ENCODE results near the gene ANGPTL8. TPM values are rescaled to one million over a fixed set of nuclear protein-coding genes. Genes with fewer than 3 reads are reported as not detected.

The ANGPTL8 gene
- 9.8 and 27.3 TPM in 2 replicates for total RNA-seq (2016; rRNA removed; fragmentation: Illumina TruSeq; extraction: Trizol)
- 8.5 and 9.2 TPM in 2 replicates for total RNA-seq (2016; cell fraction: cytosol; rRNA removed; fragmentation: Illumina TruSeq; extraction: Trizol; ENCODE audit: low read depth)
- total RNA-seq (2016; cell fraction: insoluble cytoplasmic fraction; rRNA removed; fragmentation: Illumina TruSeq; extraction: Trizol) = 10.0 and 28.0 TPM in 2 replicates
- 4.7 and 6.0 TPM in 2 replicates for total RNA-seq (2016; cell fraction: membrane; rRNA removed; fragmentation: Illumina TruSeq; extraction: Trizol)
- 17.9 and 23.8 TPM in 2 replicates for total RNA-seq (2016; cell fraction: nucleus; rRNA removed; fragmentation: Illumina TruSeq; extraction: Trizol)
- 243 and 436 TPM in 2 replicates for polyA plus RNA-seq (2011; rRNA removed)
- polyA plus RNA-seq (2011; cell fraction: cytosol; rRNA removed) = 348 and 360 TPM in 2 replicates
- 144 and 221 TPM in 2 replicates for polyA plus RNA-seq (2011; cell fraction: nucleus; rRNA removed)
- 51.8 and 140 TPM in 2 replicates for polyA plus RNA-seq (2012)
- 5.4 and 8.8 TPM in 2 replicates for polyA plus RNA-seq (2016; cell fraction: cytosol; fragmentation: Illumina TruSeq; extraction: Trizol; ENCODE audit: low read depth)
- 8.3 and 9.3 TPM in 2 replicates for polyA plus RNA-seq (2016; cell fraction: insoluble cytoplasmic fraction; fragmentation: Illumina TruSeq; extraction: Trizol; ENCODE audit: low read depth)
- polyA plus RNA-seq (2016; cell fraction: membrane; fragmentation: Illumina TruSeq; extraction: Trizol; ENCODE audit: low read depth) = 5.7 and 6.0 TPM in 2 replicates
- polyA plus RNA-seq (2016; cell fraction: nucleus; fragmentation: Illumina TruSeq; extraction: Trizol; ENCODE audit: insufficient read depth, low read depth) = 33.3 and 34.8 TPM in 2 replicates
- 46.9 TPM in 1 of 2 replicates, not detected in the other for polyA minus RNA-seq (2011; rRNA and poly(A)+ RNA removed; ENCODE audit: low replicate concordance)
- polyA minus RNA-seq (2011; cell fraction: cytosol; rRNA and poly(A)+ RNA removed) = 34.2 and 44.2 TPM in 2 replicates
- polyA minus RNA-seq (2011; cell fraction: nucleus; rRNA and poly(A)+ RNA removed) = 16.1 and 21.8 TPM in 2 replicates
- Bru-seq, nascent RNA = percentile 55 among the genes with signal in this experiment
- percentile 68 among the genes with signal in this experiment for BruChase-seq, experiment 1, labeled RNA remaining after a 6-hour chase
- BruChase-seq, experiment 2, labeled RNA remaining after a 2-hour chase = percentile 55 among the genes with signal in this experiment
- long read RNA-seq, experiment 1, transcript ANGPTL8-201 (4 exons, 872 nt) = major isoform, 92 of 115 reads
- long read RNA-seq, experiment 1, partial matches to known transcripts = 20 of 115 reads
- long read RNA-seq, experiment 1, other reads (novel, unspliced or antisense) = 3 of 115 reads
- long read RNA-seq, experiment 2, transcript ANGPTL8-201 (4 exons, 872 nt) = major isoform, 249 of 281 reads
- long read RNA-seq, experiment 2, partial matches to known transcripts = 11 of 281 reads
- long read RNA-seq, experiment 2, other reads (novel, unspliced or antisense) = 18 of 281 reads

GRCh38 chr19:11239377-11240000 lies at the start of gene ANGPTL8:
ANGPTL8 (plus strand) TSS chr19:11239619; CDS start chr19:11239638, 19 bp downstream.
- peaks cover 10% of the 10 kb centered on the region for H3K79me2 ChIP-seq (ENCODE audit: insufficient read depth, low read length)
- peak within 1 kb of the TSS; percentile 96 for H3K4me2 ChIP-seq (ENCODE audit: low read depth, low read length)
- no peaks in the 10 kb centered on the region; the same call in 1 of the 2 replicates for H4K20me1 ChIP-seq (ENCODE audit: insufficient read depth, low read length)
- DNase-seq (ENCODE audit: low spot score) (peak; percentile 87), FAIRE-seq (peak; percentile 53), ATAC-seq (peak; percentile 65)
- H3K9ac ChIP-seq (ENCODE audit: insufficient read depth, low read depth, low read length) = peak within 1 kb of the TSS; percentile 82
- peaks cover 91% of the 10 kb centered on the region for H3K4me1 ChIP-seq (ENCODE audit: insufficient read depth, low read length)
- peak within 1 kb of the TSS; percentile 49 to 78 (median 69) for H3K4me3 ChIP-seq (replicated peaks in 1 of 3; ENCODE audit: insufficient read depth in 1 of 3, low read depth in 2 of 3, low read length in 3 of 3)
- H3K36me3 ChIP-seq (replicated peaks in 1 of 2; ENCODE audit: control insufficient read depth in 1 of 2, insufficient read depth in 2 of 2, low read length in 2 of 2) = no peaks in the 10 kb centered on the region; a peak in 2 of 5 replicates
- WGBS (ENCODE audit: low lambda C conversion rate) = 0% methylated on average over 9 of the region's 23 CpGs
- H3K27ac ChIP-seq (ENCODE audit: extremely low read length, insufficient read depth, low read length) = peak within 1 kb of the TSS; percentile 94
- BruUV-seq (replicated peaks) = no TSS peak
- H3K9me3 ChIP-seq (ENCODE audit: low read length) = no peaks in the 10 kb centered on the region
- no peaks in the 10 kb centered on the region for H3K27me3 ChIP-seq (ENCODE audit: control insufficient read depth in 1 of 2, insufficient read depth in 2 of 2, low read length in 2 of 2)
- intact Hi-C loops (cut with micrococcal nuclease; ENCODE audit: unreplicated experiment) = loop anchor here (1.0 kb wide), 1 partner anchor 12 kb away; no protein-coding TSS in a partner anchor
- no peak within 1 kb of the TSS for H2AFZ ChIP-seq (ENCODE audit: low read length)
- ChIA-PET CTCF (ENCODE audit: low intra/inter-chr PET ratio, low total read pairs) (no interaction called here), POLR2A (interaction anchor here (0.8 to 1.6 kb wide), 6 partner anchors 100 to 137 kb away, joined by 3 to 5 read pairs (median 4); partner anchors contain the start of gene SWSAP1)
- in situ Hi-C loops (cut with HindIII; ENCODE audit: extremely low pct_ligation_motif_present, low pct_unique_long_range_greater_than_20kb) = no loop called here
- TF ChIP-seq PRMT3 (CRISPR knock-in tag; IDR thresholded peaks at IDR 0.05; ENCODE audit: borderline replicate concordance, low read depth) = no peak
- TF ChIP-seq SOX13 (IDR thresholded peaks at IDR 0.05) = peak; percentile 8; the same call in 1 of the 2 replicates
- TF ChIP-seq SOX13 (CRISPR knock-in tag; conservative IDR thresholded peaks at IDR 0.05 in 1 of 2, IDR thresholded peaks at IDR 0.05 in 1 of 2) = peak in 1 of 2 experiments; percentile 88; a peak in 2 of 4 replicates
- TF ChIP-seq ZNF224 (CRISPR knock-in tag; IDR thresholded peaks at IDR 0.05) = 0 out of 2 replicates have a peak, but pooled peaks have one; percentile 91
- peak; percentile 75 for TF ChIP-seq ZBTB33 (CRISPR knock-in tag; IDR thresholded peaks at IDR 0.05)
- TF ChIP-seq GTF3A (CRISPR knock-in tag; conservative IDR thresholded peaks at IDR 0.05) = 0 out of 2 replicates have a peak, but pooled peaks have one; percentile 68
- TF ChIP-seq SMAD9 (CRISPR knock-in tag; IDR thresholded peaks at IDR 0.05) = no peak
- TF ChIP-seq POGK (CRISPR knock-in tag; conservative IDR thresholded peaks at IDR 0.05) = peak; percentile 98
- peak; percentile 84 for TF ChIP-seq KDM4B (CRISPR knock-in tag; IDR thresholded peaks at IDR 0.05)
- TF ChIP-seq ZBTB46 (CRISPR knock-in tag; IDR thresholded peaks at IDR 0.05; ENCODE audit: borderline replicate concordance) = peak; percentile 84; the same call in 1 of the 2 replicates
- TF ChIP-seq FOXM1 (CRISPR knock-in tag; IDR thresholded peaks at IDR 0.05) = no peak

Measured in HepG2 (cell line).